Jurkat, Clone E6-1 (cell line): ENCODE measurements around the gene SLC25A43.
A peak's percentile ranks its signal among the peaks of the same experiment; 100 is the strongest.
"Not testable (repeated sequence)": the region's sequence is repeated elsewhere in the genome, so short reads cannot be mapped to it uniquely, and the experiment has no call there.

Experiments
- DNase-seq: peaks from one replicate; pipeline ENCODE4 v3.0.0-alpha.2; 2011; ENCODE audit warnings: low read depth, low spot score
- H3K4me3 ChIP-seq: 2 replicates; pipeline ENCODE4 v1.5.1; 2011; ENCODE audit warnings: mild to moderate bottlenecking, low read length, control low read depth, moderate library complexity

Gene SLC25A43

DNA sequence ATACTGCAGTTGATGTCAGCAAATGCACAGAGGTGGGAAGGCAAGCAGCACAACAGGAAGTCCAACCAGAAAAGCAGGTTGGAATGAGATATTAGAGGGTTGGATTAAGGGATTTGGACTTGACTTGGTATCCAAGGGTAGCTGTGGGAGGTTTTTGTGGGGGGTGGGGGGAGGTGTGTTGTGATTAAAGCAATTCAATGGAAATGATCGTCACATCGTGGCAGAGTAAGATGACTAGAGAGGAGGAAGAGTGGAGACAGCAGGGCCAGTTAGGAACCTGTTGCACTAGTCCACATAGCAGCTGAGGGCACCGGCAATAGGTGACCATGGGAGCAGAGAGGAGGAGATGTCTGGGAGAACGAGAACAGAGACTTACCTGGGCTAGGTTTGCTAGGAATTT is 2.4 kb downstream of the SLC25A43 start:
- H3K4me3 ChIP-seq, result no peak overlapping the region
- DNase-seq, result no peak

DNA sequence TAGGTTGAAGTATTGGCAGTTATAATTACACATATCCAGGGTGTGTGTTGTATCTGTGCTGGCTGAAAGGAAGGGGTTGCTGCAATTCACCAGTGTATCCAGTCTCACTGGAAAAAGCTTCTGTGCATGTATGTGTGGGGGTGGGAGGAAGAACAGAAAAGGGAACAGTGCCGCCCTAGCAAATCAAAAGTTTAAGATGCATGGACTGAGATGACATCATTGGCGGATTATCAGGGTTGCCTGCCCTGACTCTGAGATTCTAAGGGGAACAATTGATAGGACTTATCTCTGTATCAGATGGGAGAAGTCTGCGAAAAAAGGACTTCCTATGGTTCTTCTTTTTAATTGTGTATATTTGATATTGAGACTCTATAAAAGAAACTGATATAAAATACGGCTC is 3.5 kb downstream of the SLC25A43 start:
- no peak for DNase-seq
- no peak overlapping the region for H3K4me3 ChIP-seq

DNA sequence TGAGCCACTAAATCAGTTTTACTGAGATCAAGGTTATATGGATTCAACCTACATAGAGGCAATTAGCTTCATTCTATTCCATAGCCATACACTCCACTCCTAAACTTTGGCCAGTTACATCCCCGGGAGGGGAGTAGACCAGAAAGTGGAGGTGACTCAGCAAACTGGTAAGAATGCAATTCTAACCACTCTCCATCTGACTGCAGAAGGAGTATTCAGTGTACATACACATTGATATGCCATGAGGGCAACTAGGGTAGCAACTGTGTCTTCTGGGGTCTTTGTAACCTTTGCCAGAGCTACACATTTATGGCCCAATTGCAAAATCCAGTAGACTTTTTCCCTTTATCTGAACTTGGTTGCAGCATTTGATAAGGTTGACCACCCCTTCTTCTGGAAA is 7.6 kb downstream of the SLC25A43 start:
- H3K4me3 ChIP-seq, result no peak overlapping the region
- no peak for DNase-seq

DNA sequence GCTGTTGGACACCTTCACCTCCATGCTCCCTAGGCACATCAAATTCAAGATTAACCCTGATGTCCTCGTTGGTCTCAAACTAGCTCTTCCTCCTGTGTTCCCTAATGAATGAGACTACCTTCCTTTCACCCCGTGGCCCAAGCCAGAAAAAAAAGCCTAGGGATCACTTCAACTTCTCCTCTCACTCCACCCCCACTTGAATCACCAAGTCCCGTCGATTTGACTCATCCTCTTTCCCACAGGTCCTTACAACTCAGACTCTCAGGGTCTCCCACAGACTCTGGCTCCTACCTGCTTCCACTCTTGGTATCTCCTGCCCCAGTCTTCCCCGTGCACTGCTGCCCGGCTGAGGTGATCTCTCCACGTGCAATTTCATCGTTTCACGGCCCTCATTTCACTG is 8.5 kb downstream of the SLC25A43 start:
- H3K4me3 ChIP-seq, result no peak overlapping the region
- DNase-seq, result no peak

DNA sequence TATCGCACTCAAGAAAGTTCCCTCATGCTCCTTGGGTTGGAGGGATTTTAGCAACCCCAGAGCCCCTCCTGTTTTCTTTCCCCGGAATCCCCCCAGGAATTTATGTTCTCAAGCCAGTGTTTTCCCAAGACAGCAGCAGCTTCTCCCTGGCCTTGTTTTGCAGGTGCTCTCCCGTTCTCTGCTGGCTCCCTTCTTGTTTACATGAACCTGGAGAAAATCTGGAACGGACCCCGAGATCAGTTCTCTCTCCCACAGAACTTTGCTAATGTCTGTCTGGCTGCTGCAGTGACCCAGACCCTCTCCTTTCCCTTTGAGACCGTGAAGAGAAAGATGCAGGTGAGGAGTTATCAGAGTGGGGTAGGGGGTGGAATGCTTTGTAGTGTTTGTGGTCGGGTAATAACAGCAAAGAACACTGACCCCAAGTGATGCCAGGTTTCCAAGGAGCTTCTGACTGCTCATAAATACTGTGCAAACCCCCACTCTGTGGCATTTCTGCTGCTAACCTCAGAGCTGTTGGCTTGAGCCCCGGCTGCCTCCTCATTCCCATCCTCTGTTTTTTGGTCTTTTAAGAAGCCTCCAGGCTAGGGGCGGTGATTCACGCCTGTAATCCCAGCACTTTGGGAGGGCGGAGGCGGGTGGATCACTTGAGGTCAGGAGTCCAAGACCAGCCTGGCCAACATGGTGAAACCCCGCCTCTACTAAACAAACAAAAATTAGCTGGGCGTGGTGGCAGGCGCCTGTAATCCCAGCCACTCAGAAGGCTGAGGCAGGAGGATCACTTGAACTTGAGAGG is 11.1 kb downstream of the SLC25A43 start:
- DNase-seq, result no peak
- no peak overlapping the region for H3K4me3 ChIP-seq

DNA sequence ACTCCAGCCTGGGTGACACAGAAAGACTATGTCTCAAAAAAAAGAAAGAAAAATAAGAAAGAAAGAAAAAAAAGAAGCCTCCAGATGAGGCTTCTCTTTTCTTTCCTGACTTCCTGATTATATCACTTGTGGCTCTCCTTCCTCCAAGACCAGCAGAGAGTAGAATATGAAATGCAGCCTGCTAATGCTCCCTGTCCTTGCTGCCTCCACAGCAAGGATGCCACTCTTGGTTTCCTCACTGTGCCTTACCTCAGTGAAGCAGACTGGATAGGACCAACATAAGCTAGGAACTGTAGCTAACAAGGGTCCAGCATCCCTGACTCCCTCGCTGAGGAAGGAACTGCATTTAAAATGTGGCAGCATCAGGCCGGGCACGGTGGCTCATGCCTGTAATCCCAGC is 11.7 kb downstream of the SLC25A43 start:
- DNase-seq, result no peak
- no peak overlapping the region for H3K4me3 ChIP-seq

DNA sequence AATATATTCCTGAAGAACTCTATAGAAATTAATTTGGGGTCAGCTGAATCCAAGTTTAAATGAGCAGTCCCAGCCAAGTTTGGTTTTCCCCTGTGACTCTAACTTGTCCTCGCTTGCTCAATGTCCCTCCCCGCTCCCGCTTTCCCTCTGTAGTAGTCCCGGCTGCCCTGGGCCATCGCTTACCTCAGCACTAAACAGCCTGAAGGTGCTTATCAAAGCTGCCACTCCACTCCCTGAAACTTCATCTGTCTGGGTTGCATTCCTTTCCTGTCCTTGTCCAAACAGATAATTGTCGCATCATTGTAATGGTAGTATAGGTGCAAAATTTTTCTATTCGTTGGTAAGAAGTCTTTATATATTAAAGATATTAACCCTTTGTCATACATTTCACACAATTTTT is 12.8 kb downstream of the SLC25A43 start:
- no peak overlapping the region for H3K4me3 ChIP-seq
- no peak for DNase-seq

DNA sequence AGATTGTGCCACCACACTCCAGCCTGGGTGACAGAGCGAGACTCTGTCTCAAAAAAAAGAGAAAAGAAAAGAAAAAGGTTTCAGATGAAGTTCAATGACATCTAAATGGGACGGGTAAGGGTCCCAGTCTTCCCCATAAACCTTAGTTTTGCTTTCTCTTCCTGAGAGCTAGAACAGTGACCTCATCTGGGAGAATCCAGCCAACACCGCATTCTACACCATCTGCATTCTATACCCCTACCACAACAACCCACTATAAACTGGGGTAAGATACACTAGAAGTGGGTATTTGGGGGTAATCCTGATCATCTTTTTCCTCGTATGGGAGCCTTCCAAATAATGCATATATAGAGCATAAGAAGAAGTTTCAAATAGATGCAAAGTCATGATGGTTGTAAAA is 18.2 kb downstream of the SLC25A43 start:
- H3K4me3 ChIP-seq, result no peak overlapping the region
- no peak for DNase-seq

DNA sequence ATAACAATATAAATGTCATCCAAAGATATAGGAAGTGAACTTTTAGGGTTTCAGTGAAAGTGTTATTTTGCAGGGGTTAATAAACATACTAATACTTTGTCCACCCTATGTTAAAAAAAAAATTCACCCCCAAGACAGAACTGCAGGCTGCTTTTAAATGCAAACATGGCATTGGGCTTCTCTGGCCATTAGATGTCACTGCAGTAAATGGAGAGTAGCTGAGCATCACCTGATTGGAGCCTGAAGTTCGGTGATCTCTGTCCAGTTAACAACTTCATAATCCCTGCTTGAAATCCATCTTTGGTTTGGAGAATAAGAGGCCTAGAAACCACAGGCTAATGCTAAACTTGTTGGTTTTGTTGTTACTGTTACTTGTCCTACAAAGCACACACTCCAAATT is 18.7 kb downstream of the SLC25A43 start:
- DNase-seq, result no peak

DNA sequence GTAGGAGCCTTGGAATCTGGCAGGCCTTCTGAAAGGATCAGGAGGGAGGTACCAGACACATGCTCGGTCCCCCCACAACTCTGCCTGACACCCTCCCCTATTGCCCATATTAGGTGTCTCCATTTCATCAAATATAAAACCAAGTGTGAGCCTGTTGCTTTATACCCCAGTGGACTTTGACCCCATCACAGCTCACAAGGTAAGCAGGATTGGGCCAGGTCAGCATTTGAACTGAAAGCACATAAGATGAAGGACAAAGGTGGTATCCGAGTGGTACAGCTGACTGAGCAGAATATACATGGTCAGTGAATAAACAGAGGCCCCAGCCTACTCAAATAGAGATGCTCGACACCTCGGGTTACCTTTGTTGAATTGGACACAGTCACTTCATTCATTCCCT is 20.0 kb downstream of the SLC25A43 start:
- no peak overlapping the region for H3K4me3 ChIP-seq

More for the DNA sequence above, 18.7 kb downstream of the SLC25A43 start:
- H3K4me3 ChIP-seq, result no peak overlapping the region

DNA sequence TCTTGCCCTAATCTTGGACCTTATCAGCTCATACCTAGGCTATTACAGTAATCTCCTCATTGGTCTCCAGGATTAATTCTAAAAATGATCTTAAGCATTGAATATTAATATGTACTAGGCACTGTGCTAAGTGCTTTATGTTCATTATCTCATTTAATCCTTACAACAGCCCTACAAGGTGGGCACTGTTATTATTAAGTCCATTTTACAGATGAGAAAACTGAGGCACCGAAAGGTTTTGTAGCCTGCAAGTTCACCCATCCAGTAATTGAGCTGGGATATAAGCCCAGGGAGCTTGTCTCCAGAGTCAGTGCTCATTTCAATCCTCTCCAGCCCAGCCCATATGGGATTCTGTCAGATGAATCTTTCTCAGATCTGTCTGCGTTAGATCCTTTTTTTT is 20.8 kb downstream of the SLC25A43 start:
- DNase-seq, result no peak

More for the DNA sequence above, 20.0 kb downstream of the SLC25A43 start:
- no peak for DNase-seq

DNA sequence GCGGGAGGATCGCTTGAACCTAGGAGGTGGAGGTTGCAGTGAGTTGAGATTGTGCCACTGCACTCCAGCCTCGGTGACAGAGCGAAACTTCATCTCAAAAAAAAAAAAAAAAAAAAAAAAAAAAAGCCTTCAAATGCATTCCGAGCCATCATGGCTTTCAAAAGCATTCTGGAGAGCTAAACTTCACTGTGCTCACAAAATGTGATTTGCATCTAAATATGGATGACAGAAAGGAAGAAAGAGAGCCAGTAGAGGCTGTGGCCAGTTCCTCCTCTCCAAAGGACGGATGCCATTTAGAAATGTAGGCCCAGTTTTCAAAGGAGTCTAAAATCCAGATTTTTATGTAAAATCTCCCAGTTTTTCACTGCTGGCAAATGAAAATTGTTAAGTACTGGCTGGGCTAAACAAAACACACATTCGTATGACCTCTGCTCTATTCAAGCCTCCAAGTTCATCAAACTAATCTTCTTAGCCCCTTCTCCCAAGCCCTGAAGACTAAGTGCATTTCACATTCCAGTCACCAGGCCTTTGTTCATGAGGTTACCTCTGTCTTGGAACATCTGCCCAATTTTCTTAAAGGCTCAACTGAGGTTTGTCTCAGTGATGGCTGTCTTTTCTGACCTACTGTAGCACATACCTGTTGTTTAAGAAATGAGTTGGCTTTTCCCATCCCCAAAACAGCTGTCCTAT is 22.0 kb downstream of the SLC25A43 start:
- no peak overlapping the region for H3K4me3 ChIP-seq
- DNase-seq, result no peak

More for the DNA sequence above, 20.8 kb downstream of the SLC25A43 start:
- no peak overlapping the region for H3K4me3 ChIP-seq

DNA sequence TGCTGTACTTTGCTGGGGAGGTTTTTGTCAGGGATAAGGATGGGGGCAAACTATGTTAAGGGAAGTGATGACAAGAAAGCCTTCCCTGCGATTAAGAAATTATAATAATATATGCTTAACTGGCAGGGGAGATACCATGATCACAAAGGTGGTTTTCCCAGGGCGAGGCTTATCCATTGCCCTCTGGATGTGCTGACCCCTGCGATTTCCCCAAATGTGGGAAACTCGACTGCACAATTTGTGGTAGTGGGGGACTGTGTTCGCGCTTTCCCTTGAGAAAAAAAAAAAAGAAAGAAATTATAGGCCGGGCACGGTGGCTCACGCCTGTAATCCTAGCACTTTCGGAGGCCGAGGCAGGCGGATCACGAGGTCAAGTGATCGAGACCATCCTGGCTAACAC is 24.5 kb downstream of the SLC25A43 start:
- no peak for DNase-seq

DNA sequence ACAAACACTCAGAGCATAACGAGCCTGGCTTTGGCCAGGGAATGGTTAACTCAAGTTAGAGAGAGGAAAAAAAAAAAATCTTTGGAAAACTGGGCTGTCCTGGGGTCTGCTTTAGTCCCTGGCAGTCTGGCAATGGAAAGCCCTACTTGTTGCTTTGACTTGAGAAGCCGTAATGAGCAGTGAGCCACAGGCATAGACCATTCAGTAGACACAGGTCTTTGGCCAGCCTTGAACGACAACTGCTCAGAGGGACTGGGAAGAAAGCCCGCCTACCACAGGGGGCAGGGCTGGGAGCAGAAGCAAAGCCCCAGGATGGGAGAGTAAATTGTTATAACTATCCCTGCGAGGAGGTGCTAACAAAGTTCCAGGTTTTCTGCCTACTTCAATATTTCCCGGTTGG is 25.9 kb downstream of the SLC25A43 start:
- no peak for DNase-seq
- H3K4me3 ChIP-seq, result no peak overlapping the region

More for the DNA sequence above, 24.5 kb downstream of the SLC25A43 start:
- H3K4me3 ChIP-seq, result no peak overlapping the region

DNA sequence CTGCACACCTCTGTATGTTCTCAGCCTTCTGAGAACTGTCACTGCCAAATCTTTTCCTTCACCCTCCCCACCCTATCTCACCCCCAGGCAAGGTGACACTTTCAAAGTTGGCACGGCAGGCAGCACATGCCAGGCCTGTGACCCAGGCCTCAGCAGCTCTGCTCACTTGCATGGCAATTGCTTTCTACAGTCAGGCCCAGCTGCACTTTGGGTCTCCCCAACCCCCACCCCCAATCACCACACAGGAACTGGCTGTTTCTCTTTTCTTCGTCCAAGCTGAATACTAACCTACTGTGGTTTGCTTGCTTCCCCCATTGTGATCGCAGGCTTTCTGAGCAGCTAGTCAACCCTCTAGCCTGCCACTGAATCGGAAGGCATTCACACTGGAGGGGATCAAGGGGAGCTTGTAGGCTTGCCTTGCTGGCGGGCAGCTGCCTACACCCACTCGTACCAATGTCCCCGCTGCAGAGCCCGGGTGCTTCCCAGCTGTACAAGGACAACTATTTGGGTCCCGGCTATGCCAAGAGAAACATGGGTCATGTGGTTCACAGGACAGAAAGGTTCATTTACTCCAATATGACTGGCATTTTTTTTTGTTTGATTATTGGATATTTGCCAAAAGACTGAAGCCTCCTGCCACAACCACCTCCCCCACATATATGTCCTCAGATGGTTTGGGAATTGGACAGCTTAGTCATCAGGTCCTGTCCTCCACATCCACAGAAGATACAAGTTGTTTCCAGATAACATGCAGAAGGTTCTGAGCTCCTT is 28.1 kb downstream of the SLC25A43 start:
- H3K4me3 ChIP-seq, result peak overlapping the region; percentile 16
- peak; percentile 84 for DNase-seq

DNA sequence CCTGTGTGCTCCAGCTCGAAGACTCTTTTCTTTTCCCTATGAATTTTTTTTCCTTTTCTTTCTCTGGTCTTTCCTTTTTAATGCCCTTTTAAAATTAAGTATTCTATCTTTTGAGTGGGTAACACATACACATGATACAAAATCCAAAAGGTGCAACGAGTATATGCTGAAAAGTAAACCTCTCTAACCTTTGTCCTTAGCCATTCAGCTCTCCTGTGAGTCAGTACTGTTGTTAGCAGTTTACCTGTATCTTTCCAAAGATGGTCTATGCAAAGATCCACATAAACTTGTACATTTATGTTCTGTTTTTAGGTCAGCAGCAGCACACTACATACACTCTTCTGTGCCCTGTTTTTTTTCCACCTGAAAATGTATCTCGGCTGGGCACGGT is 28.7 kb downstream of the SLC25A43 start:
- no peak overlapping the region for H3K4me3 ChIP-seq

DNA sequence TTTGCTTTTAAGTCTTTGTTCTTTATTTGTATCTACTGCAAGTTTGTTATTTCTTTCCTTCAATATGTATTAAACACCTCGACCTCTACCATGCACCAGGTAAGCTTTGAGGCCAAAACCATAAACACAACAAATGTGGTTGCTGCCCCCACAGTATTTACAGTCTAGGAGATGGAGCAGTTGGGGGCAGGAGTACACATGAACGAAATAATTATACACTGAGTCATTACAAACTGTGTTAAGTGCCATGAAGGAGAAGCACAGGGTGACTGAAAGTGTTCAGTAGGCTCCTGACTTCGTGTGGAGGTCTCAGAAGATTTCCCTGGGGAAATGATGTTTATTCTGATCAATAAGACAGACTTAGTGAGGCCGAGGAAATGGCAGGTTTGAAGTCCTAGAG is 30.3 kb downstream of the SLC25A43 start:
- no peak for DNase-seq
- H3K4me3 ChIP-seq, result no peak overlapping the region

More for the DNA sequence above, 28.7 kb downstream of the SLC25A43 start:
- DNase-seq, result no peak

DNA sequence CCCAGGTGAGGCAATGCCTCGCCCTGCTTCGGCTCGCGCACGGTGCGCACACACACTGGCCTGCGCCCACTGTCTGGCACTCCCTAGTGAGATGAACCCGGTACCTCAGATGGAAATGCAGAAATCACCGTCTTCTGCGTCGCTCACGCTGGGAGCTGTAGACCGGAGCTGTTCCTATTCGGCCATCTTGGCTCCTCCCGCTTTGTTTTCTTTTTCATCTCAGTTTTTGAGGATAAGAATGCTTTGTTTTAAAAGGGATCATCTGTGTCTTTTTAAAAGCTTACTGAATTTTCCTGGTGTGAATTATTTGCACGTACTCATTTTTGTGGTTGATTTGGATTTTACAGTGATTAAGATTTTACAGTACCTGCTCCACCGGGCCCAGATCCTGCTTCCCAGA is 42.2 kb downstream of the SLC25A43 start:
- not testable (repeated sequence) for H3K4me3 ChIP-seq, DNase-seq

DNA sequence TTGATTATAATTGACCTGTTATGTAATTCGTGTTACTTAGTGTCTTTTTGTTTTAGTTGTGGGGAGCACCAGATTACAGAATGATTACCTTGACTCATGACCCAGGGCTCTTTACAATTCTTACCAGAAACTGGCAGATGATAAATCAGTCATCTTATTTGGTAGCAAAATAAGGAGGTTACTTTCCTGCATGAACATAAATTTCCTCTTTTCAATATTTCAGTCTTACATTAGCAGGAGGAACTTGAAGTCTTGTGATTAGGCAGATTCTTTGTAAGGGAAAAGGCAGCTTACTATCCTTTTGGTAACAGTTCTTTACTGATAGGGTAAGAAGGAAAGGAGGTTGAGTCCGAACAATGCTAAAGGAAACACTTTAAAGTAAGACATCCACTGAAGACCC is 43.1 kb downstream of the SLC25A43 start:
- H3K4me3 ChIP-seq, result no peak overlapping the region
- no peak for DNase-seq

DNA sequence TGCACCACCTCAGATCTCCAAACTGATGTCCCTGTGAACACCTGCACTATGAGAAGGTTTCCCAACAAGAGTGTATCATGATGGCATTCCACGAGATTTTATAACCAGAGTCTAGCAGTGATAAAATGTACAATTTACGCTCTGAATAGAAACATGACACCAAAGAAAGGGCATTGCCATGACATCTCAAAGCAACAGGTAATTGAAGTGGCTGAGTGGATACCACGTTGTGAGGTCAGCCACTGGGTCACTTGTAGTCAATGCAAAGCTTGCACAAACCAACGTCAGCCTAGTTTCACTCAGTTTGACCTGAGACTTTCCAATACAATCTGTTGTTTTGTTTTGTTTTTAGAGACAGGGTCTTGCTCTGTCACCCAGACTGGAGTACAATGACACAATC is 54.1 kb downstream of the SLC25A43 start:
- DNase-seq, result no peak
- no peak overlapping the region for H3K4me3 ChIP-seq
